Upper lobe of right lung (tissue), 1 donor: ENCODE measurements around the gene TUBGCP3. TPM values are rescaled to one million over a fixed set of nuclear protein-coding genes. Genes with fewer than 3 reads are reported as not detected.

Source experiments
- ATAC-seq: fragments of 200-7000 bp; cut with Tn5 transposase; one replicate; pipeline ENCODE4 v1.9.1; 2020; ENCODE audit warnings: mild to moderate bottlenecking, moderate library complexity
- DNase-seq: peaks from one replicate; pipeline ENCODE4 v3.0.0-alpha.2; 2020
- H3K27ac ChIP-seq: fragments of 200-600 bp; one replicate; pipeline ENCODE4 v1.8.0; 2022
- H3K27me3 ChIP-seq: fragments of 200-600 bp; one replicate; pipeline ENCODE4 v1.8.0; 2022; ENCODE audit warnings: mild to moderate bottlenecking
- H3K36me3 ChIP-seq: fragments of 200-600 bp; one replicate; pipeline ENCODE4 v1.8.0; 2022
- H3K4me1 ChIP-seq: fragments of 200-600 bp; one replicate; pipeline ENCODE4 v1.8.0; 2022
- H3K4me3 ChIP-seq: fragments of 200-600 bp; one replicate; pipeline ENCODE4 v1.8.0; 2022; ENCODE audit warnings: mild to moderate bottlenecking
- H3K9me3 ChIP-seq: fragments of 200-600 bp; one replicate; pipeline ENCODE4 v1.8.0; 2022
- CTCF ChIP-seq: fragments of 200-600 bp; IDR thresholded peaks from one replicate; pipeline ENCODE4 v1.8.0; 2022; ENCODE audit warnings: antibody characterized with exemption
- intact Hi-C: fragments of 100-400 bp; cut with DNase I; formaldehyde crosslinking; loops from one replicate; pipeline ENCODE4 v1.11.0; 2022
- total RNA-seq: library from RNA; stranded (reverse); fragmentation: NEBNext Ultra II Directional; extraction: Animal tissue kit (Norgen Biotek cat#: 25700); gene quantifications from one replicate; pipeline ENCODE4 v1.2.1, GENCODE V29; 2021
- donor health status: DM: no; HTN: yes; CAD: no; lungs with severe emphysema.

Gene TUBGCP3
- total RNA-seq, 1 donor from 2014 or later: 33.9 TPM

GRCh38 chr13:112469071-112469745, 118.7 kb downstream of the TUBGCP3 start:
- Histone ChIP-seq H3K4me3 (no peak overlapping the region), H3K36me3 (no peaks in the 10 kb centered on the region), H3K4me1 (no peaks in the 10 kb centered on the region), H3K27ac (no peak overlapping the region), H3K9me3 (no peaks in the 10 kb centered on the region), H3K27me3 (no peaks in the 10 kb centered on the region)
- intact Hi-C loops: no loop called here
- DNase-seq (peak; percentile 47), ATAC-seq (peak; percentile 9)
- no peak for TF ChIP-seq CTCF

DNA sequence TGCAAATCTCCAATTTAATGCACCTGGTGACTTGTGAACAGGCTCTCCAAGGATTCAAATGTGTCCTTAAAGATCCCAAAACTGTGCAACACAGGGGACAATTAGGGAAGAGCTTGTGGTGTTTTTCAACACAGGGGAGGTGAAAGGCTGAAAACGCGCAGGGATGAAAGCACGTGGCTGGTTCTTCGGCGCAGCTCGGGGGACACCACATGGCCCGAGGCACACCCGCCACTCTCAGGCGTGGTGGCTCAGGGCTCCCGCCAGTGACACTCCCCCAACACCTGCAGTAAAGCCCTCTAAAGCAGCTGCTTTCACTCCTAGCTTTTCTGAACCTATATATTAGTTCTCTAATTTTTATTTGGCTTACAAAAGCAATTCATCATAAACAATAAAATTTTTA, 119.9 kb downstream of the TUBGCP3 start:
- Histone ChIP-seq H3K36me3 (no peaks in the 10 kb centered on the region), H3K27me3 (no peaks in the 10 kb centered on the region), H3K4me3 (no peak overlapping the region), H3K9me3 (no peaks in the 10 kb centered on the region), H3K4me1 (no peaks in the 10 kb centered on the region), H3K27ac (no peak overlapping the region)
- TF ChIP-seq CTCF: no peak
- intact Hi-C loops: no loop called here
- DNase-seq (no peak), ATAC-seq (no peak)

DNA sequence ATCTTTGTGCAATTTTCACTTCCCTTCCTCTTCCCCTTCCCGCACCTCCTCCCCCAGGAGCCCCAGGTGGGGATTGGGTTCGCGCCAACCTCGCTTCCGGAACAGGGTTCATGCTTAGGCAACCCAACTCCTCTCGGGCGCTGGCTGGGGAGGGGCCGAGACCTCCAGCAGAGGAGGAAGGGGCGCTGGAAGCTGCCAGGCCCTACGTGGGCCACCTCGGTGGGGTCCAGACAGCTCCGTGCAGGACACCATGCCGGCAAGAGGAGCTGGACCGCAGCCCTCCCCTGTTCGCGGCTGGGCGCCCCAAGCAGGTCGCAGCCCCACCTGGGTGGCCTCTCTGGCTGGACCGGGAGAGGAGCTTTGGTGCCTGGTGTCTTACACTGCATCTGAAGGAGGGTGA, 120.7 kb downstream of the TUBGCP3 start:
- no peaks in the 10 kb centered on the region for H3K9me3 ChIP-seq
- TF ChIP-seq CTCF: no peak
- H3K4me1 ChIP-seq: no peaks in the 10 kb centered on the region
- no peaks in the 10 kb centered on the region for H3K36me3 ChIP-seq
- H3K4me3 ChIP-seq: no peak overlapping the region
- ATAC-seq (no peak), DNase-seq (no peak)
- no peak overlapping the region for H3K27ac ChIP-seq
- intact Hi-C loops: no loop called here
- H3K27me3 ChIP-seq: no peaks in the 10 kb centered on the region

- no peaks in the 10 kb centered on the region for H3K36me3 ChIP-seq
- DNase-seq (peak; percentile 52), ATAC-seq (peak; percentile 7)
- no peaks in the 10 kb centered on the region for H3K9me3 ChIP-seq
- no peaks in the 10 kb centered on the region for H3K27me3 ChIP-seq
- no peak overlapping the region for H3K27ac ChIP-seq
- no peaks in the 10 kb centered on the region for H3K4me1 ChIP-seq
- no peak overlapping the region for H3K4me3 ChIP-seq
- intact Hi-C loops: no loop called here
- no peak for TF ChIP-seq CTCF
Observed at GRCh38 chr13:112466132-112467058, 121.6 kb downstream of the TUBGCP3 start.

DNA sequence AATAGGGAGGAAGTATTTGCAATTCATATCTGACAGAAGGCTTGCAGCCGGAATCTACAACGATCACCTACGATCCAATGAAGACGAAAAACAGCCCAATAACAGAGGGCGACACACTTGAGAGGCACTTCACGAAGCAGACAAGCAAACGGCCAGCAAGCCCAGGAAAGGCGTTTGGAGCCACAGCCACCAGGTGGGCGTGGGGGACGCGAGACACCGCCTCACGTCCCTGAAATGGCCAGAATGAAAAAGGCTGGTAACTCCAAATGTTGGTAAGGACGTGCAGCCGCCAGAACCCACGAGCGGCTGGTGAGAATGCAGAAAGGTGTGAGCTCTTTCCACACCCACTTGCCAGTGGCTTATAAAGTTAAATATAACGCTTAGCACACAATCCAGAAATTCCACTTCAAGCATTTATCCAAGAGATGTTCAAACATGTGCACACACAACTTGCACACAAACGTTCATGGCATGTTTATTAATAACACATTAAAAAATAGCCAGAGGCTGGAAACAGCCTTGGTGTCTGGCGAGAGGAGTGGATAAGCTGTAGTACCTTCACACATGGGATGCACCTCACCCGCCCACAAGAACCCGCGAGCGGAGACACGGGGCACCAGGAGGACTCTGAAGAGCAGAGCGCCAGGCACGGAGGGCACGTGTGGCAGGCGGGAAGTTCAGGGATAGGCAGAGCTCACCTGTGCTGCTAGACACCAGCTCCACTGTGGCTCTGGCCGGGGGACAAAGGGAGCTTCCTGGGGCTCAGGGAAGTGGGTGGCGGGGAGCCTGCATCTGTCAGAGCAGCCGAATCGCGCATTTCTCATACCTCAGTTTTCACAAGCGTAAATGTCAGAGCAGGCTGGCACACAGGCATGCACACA, 122.5 kb downstream of the TUBGCP3 start:
- TF ChIP-seq CTCF: no peak
- ATAC-seq (no peak), DNase-seq (peak; percentile 33)
- Histone ChIP-seq H3K36me3 (no peaks in the 10 kb centered on the region), H3K27me3 (no peaks in the 10 kb centered on the region), H3K9me3 (no peaks in the 10 kb centered on the region), H3K4me1 (no peaks in the 10 kb centered on the region), H3K4me3 (no peak overlapping the region), H3K27ac (no peak overlapping the region)
- intact Hi-C loops: no loop called here
